GM23248 (cell line): ENCODE measurements around the gene NLRC4.

Source experiments
- EZH2 ChIP-seq: fragments of 200-600 bp; sonication (generic); IDR thresholded peaks from 2 replicates; pipeline ENCODE4 v1.6.1; 2018; ENCODE audit warnings: antibody characterized with exemption, mild to moderate bottlenecking; ENCODE audit not compliant: insufficient read depth, poor library complexity, severe bottlenecking
- EZH2phosphoT487 ChIP-seq: fragments of 200-600 bp; sonication (generic); IDR thresholded peaks from 2 replicates; pipeline ENCODE4 v1.6.1; 2018; ENCODE audit warnings: antibody characterized with exemption, moderate library complexity, mild to moderate bottlenecking, low read depth; ENCODE audit not compliant: insufficient read depth

GRCh38 chr2:32310577-32310976, 45.9 kb upstream of the NLRC4 start:
- TF ChIP-seq EZH2: no peak
- TF ChIP-seq EZH2phosphoT487: no peak
